ENCODE data around the gene BRD7.
A peak's percentile ranks its signal among the peaks of the same experiment; 100 is the strongest.

BRD7 gene

DNA sequence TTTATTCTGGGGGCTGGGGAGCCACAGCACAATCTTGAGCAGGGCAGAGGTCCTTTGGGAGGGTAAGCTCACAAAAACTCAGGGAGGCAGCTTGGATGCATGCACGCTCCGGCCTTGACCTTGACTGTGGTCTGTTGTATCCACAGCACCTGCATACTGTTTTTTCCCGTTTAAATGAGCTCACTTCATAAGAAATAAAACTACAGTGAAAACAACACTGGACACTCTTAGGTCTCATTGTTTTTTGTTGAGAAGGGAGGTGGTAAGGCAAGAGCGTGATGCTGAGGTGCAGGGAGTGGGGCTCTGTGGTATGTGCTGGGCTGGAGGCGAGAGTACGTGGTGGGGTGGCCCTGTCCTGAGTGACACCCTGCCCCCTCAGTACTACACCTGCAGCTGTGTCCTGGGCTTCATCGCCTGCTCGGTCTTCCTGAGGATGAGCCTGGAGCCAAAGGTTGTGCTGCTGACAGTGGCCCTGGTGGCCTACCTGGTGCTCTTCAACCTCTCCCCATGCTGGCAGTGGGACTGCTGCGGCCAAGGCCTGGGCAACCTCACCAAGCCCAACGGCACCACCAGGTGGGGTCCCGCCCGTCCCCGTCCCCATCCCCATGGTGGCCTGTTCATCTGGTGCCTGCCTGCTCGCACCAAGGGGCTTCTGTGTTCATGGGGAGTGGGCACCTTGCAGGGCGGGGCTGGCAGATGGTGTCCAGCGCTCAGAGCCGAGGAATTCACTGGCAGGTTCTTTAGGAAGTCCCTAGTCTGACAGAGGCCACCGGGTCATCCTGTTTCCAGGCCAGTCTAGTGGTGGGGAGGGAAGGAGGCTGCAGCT lies 58.3 kb downstream of the BRD7 start:
- H3K27me3 ChIP-seq (ENCODE audit: insufficient read depth, poor library complexity, severe bottlenecking), result no peaks in the 10 kb centered on the region
- DNase-seq (ENCODE audit: low read depth in 1 of 2, low spot score in 1 of 2), result no peak
- 0 out of 2 replicates have a peak, but pooled peaks have one; percentile 44 for TF ChIP-seq POLR2AphosphoS5 (IDR thresholded peaks at IDR 0.05; ENCODE audit: low read depth)
- TF ChIP-seq GABPA (IDR thresholded peaks at IDR 0.05; ENCODE audit: low read depth), result no peak
- no peak overlapping the region for H3K27ac ChIP-seq (replicated peaks)
- no peak overlapping the region for H3K4me3 ChIP-seq (replicated peaks; ENCODE audit: insufficient read depth, low read length)

DNA sequence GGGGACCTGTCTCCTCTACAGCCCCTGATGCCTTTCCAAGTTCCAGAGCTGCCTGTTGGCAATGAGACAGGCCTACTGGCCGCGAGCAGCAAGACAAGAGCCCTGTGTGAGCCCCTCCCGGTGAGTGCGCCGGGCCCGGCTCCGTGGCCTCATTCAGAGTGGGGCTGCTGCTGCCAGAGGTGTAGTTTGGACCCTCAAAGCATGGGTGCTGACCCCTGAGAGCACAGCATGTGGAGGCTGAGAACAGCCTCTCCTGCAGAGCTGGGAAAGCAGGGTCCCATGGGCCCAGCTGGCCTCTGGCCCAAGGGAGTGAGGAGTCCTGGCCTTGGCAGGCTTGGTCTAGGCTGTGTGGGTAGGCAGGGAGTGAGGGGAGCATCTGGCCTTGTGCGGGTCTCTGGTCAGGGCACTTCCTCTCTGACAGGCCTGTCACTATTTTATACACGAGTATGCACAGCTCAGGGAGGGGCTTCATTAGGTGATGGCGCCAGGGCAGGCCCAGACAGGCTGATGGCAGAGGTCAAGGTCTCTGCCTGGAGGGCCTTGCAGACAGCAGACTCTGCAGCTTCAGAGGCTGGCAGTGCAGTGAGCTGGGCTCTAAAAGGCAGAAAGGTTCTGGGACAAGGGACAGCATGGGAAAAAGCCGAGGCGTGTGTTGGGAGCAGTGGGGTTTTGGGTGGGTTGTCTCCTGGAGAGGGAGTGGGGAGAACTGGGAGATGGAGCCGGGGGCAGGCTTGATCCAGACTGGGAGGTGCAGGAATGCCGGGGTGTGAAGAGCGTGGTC lies 59.1 kb downstream of the BRD7 start:
- no peak overlapping the region for H3K4me3 ChIP-seq (replicated peaks; ENCODE audit: insufficient read depth, low read length)
- TF ChIP-seq, protein P1, sequence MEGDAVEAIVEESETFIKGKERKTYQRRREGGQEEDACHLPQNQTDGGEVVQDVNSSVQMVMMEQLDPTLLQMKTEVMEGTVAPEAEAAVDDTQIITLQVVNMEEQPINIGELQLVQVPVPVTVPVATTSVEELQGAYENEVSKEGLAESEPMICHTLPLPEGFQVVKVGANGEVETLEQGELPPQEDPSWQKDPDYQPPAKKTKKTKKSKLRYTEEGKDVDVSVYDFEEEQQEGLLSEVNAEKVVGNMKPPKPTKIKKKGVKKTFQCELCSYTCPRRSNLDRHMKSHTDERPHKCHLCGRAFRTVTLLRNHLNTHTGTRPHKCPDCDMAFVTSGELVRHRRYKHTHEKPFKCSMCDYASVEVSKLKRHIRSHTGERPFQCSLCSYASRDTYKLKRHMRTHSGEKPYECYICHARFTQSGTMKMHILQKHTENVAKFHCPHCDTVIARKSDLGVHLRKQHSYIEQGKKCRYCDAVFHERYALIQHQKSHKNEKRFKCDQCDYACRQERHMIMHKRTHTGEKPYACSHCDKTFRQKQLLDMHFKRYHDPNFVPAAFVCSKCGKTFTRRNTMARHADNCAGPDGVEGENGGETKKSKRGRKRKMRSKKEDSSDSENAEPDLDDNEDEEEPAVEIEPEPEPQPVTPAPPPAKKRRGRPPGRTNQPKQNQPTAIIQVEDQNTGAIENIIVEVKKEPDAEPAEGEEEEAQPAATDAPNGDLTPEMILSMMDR (IDR thresholded peaks at IDR 0.05; ENCODE audit: insufficient read depth, low read length), result no peak
- peak; percentile 44; the same call in 1 of the 2 replicates for TF ChIP-seq POLR2AphosphoS5 (IDR thresholded peaks at IDR 0.05; ENCODE audit: low read depth)
- no peak for TF ChIP-seq REST (IDR thresholded peaks at IDR 0.05; ENCODE audit: insufficient replicate concordance, low read depth)
- peak; percentile 43; the same call in 1 of the 2 replicates for TF ChIP-seq SPI1 (IDR thresholded peaks at IDR 0.05; ENCODE audit: borderline replicate concordance, low read depth)
- no peaks in the 10 kb centered on the region for H3K27me3 ChIP-seq (ENCODE audit: insufficient read depth, poor library complexity, severe bottlenecking)
- H3K27ac ChIP-seq (replicated peaks), result no peak overlapping the region
- DNase-seq (ENCODE audit: low read depth in 1 of 2, low spot score in 1 of 2), result no peak

DNA sequence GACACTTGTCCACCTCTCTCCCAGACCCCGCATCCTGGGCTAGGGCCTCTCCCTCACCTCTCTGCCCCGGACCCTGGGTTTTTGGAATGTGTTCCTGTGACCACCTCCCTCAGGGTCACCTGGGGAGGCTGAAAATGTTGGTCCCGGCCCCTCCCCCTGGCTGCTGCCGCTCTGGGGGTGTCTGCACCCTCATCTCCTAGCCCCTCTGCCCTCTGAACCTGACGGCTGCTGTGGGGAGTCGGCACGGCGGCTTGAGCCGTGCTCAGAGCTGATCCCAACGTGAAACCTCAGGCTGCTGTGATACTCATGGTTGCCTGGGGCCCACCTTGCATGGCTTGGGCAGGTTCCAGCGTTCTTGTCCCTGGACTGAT lies 59.6 kb downstream of the BRD7 start:
- no peak overlapping the region for H3K4me3 ChIP-seq (replicated peaks; ENCODE audit: insufficient read depth, low read length)
- DNase-seq (ENCODE audit: low read depth in 1 of 2, low spot score in 1 of 2), result no peak
- H3K27ac ChIP-seq (replicated peaks), result no peak overlapping the region
- no peak for TF ChIP-seq SPI1 (IDR thresholded peaks at IDR 0.05; ENCODE audit: borderline replicate concordance, low read depth)
- TF ChIP-seq POLR2AphosphoS5 (IDR thresholded peaks at IDR 0.05; ENCODE audit: low read depth), result no peak
- TF ChIP-seq GABPA (IDR thresholded peaks at IDR 0.05; ENCODE audit: low read depth), result no peak
- TF ChIP-seq, protein P1 (IDR thresholded peaks at IDR 0.05; ENCODE audit: insufficient read depth, low read length), result no peak
- TF ChIP-seq REST (IDR thresholded peaks at IDR 0.05; ENCODE audit: insufficient replicate concordance, low read depth), result no peak
- no peaks in the 10 kb centered on the region for H3K27me3 ChIP-seq (ENCODE audit: insufficient read depth, poor library complexity, severe bottlenecking)

GRCh38 chr16:50308237-50308965 lies 60.4 kb downstream of the BRD7 start:
- H3K27ac ChIP-seq (replicated peaks), result no peak overlapping the region
- DNase-seq (ENCODE audit: low read depth in 1 of 2, low spot score in 1 of 2), result no peak
- TF ChIP-seq REST (IDR thresholded peaks at IDR 0.05; ENCODE audit: insufficient replicate concordance, low read depth), result no peak
- no peak for TF ChIP-seq GABPA (IDR thresholded peaks at IDR 0.05; ENCODE audit: low read depth)
- no peak for TF ChIP-seq SPI1 (IDR thresholded peaks at IDR 0.05; ENCODE audit: borderline replicate concordance, low read depth)
- TF ChIP-seq, protein P1 (IDR thresholded peaks at IDR 0.05; ENCODE audit: insufficient read depth, low read length), result no peak
- no peak for TF ChIP-seq POLR2AphosphoS5 (IDR thresholded peaks at IDR 0.05; ENCODE audit: low read depth)
- no peaks in the 10 kb centered on the region for H3K27me3 ChIP-seq (ENCODE audit: insufficient read depth, poor library complexity, severe bottlenecking)
- no peak overlapping the region for H3K4me3 ChIP-seq (replicated peaks; ENCODE audit: insufficient read depth, low read length)

All from HL-60 (cell line).